Activated naive CD4-positive, alpha-beta T cell treated with anti-CD3 and anti-CD28 coated beads for 36 hours (primary cell): ENCODE results near the gene ATRIP. TPM values are rescaled to one million over a fixed set of nuclear protein-coding genes. Genes with fewer than 3 reads are reported as not detected.
"Not testable (repeated sequence)": the region's sequence is repeated elsewhere in the genome, so short reads cannot be mapped to it uniquely, and the experiment has no call there.

Experiments used
- CTCF ChIA-PET: fragments of 350-600 bp; sonication (Branson Sonifier 250); formaldehyde crosslinking; loops from one replicate; lab custom pipeline; 2021; ENCODE audit warnings: antibody characterized with exemption; lab: Charles Lee
- DNase-seq: peaks from one replicate; pipeline ENCODE4 v3.0.0-alpha.2; 2020
- H3K27ac Mint-ChIP-seq: one replicate; pipeline ENCODE4 v1.8.0; 2021; ENCODE audit warnings: mild to moderate bottlenecking, mixed read lengths
- H3K27me3 Mint-ChIP-seq: one replicate; pipeline ENCODE4 v1.8.0; 2021; ENCODE audit warnings: low read depth, mixed read lengths
- H3K36me3 Mint-ChIP-seq: one replicate; pipeline ENCODE4 v1.8.0; 2021; ENCODE audit warnings: low read depth, mixed read lengths
- H3K4me1 Mint-ChIP-seq: one replicate; pipeline ENCODE4 v1.8.0; 2021; ENCODE audit warnings: low read depth, mixed read lengths
- H3K4me3 Mint-ChIP-seq: one replicate; pipeline ENCODE4 v1.8.0; 2021; ENCODE audit warnings: mild to moderate bottlenecking, moderate library complexity, mixed read lengths
- H3K9me3 Mint-ChIP-seq: one replicate; pipeline ENCODE4 v1.8.0; 2021; ENCODE audit warnings: mixed read lengths
- intact Hi-C: fragments of 100-400 bp; cut with micrococcal nuclease; formaldehyde crosslinking; loops from one replicate; pipeline ENCODE4 v1.15.1; 2023
- total RNA-seq, 2 experiments: library from RNA; stranded (reverse); gene quantifications; one replicate each; pipeline ENCODE4 v1.2.3, GENCODE V29; 2021

Gene ATRIP
- total RNA-seq, 2 experiments from 2014 or later, result 8.9 to 10.0 TPM

GRCh38 chr3:48467473-48468267 lies 21.1 kb downstream of the ATRIP start:
- DNase-seq, result no peak
- no peaks in the 10 kb centered on the region for H3K27me3 Mint-ChIP-seq
- intact Hi-C loops, result no loop called here
- H3K36me3 Mint-ChIP-seq, result peaks cover 42% of the 10 kb centered on the region
- H3K27ac Mint-ChIP-seq, result peak overlapping the region; percentile 94
- CTCF ChIA-PET, result interaction anchor here (0.6 to 1.7 kb wide), 2 partner anchors 41 to 82 kb away, joined by 3 to 4 read pairs; no protein-coding TSS in a partner anchor
- H3K4me3 Mint-ChIP-seq, result peak overlapping the region; percentile 93
- peaks cover 50% of the 10 kb centered on the region for H3K4me1 Mint-ChIP-seq
- H3K9me3 Mint-ChIP-seq, result no peaks in the 10 kb centered on the region

GRCh38 chr3:48468329-48468731 lies 21.8 kb downstream of the ATRIP start:
- CTCF ChIA-PET, result no interaction called here
- Mint-ChIP-seq H3K9me3 (no peaks in the 10 kb centered on the region), H3K4me1 (peaks cover 57% of the 10 kb centered on the region), H3K27me3 (no peaks in the 10 kb centered on the region), H3K27ac (peak overlapping the region; percentile 94), H3K4me3 (peak overlapping the region; percentile 93), H3K36me3 (peaks cover 45% of the 10 kb centered on the region)
- intact Hi-C loops, result no loop called here
- no peak for DNase-seq

GRCh38 chr3:48469046-48469915 lies 22.7 kb downstream of the ATRIP start:
- peak overlapping the region; percentile 39 for H3K4me3 Mint-ChIP-seq
- H3K9me3 Mint-ChIP-seq, result no peaks in the 10 kb centered on the region
- DNase-seq, result no peak
- peak overlapping the region; percentile 97 for H3K27ac Mint-ChIP-seq
- H3K4me1 Mint-ChIP-seq, result peaks cover 60% of the 10 kb centered on the region
- peaks cover 45% of the 10 kb centered on the region for H3K36me3 Mint-ChIP-seq
- CTCF ChIA-PET, result interaction anchor here (1.9 kb wide), 1 partner anchor 33 kb away, joined by 6 read pairs; no protein-coding TSS in a partner anchor
- intact Hi-C loops, result no loop called here
- H3K27me3 Mint-ChIP-seq, result no peaks in the 10 kb centered on the region

- CTCF ChIA-PET, result interaction anchor here (1.7 to 1.9 kb wide), 2 partner anchors 34 to 37 kb away, joined by 5 to 6 read pairs; no protein-coding TSS in a partner anchor
- Mint-ChIP-seq H3K9me3 (no peaks in the 10 kb centered on the region), H3K4me1 (peaks cover 65% of the 10 kb centered on the region), H3K4me3 (peak overlapping the region; percentile 44), H3K27me3 (no peaks in the 10 kb centered on the region), H3K36me3 (peaks cover 43% of the 10 kb centered on the region), H3K27ac (peak overlapping the region; percentile 97)
- DNase-seq, result no peak
- intact Hi-C loops, result loop anchor here (5.0 to 10.0 kb wide), 2 partner anchors 137 to 1765 kb away; partner anchors contain the start of genes GNAI2 and UQCRC1
These were observed 23.7 kb downstream of the ATRIP start for GRCh38 chr3:48470286-48470685.

GRCh38 chr3:48472673-48472922 lies 26.1 kb downstream of the ATRIP start:
- H3K4me1 Mint-ChIP-seq, result peaks cover 55% of the 10 kb centered on the region
- intact Hi-C loops, result loop anchor here (2.0 to 10.0 kb wide), 4 partner anchors 32 to 1762 kb away; partner anchors contain the start of genes CCDC51, GNAI2, SLC26A6 and TMA7
- H3K27ac Mint-ChIP-seq, result peak overlapping the region; percentile 97
- no peaks in the 10 kb centered on the region for H3K9me3 Mint-ChIP-seq
- H3K36me3 Mint-ChIP-seq, result peaks cover 23% of the 10 kb centered on the region
- H3K4me3 Mint-ChIP-seq, result peak overlapping the region; percentile 78
- no peaks in the 10 kb centered on the region for H3K27me3 Mint-ChIP-seq
- CTCF ChIA-PET, result interaction anchor here (1.3 to 4.2 kb wide), 8 partner anchors 13 to 163 kb away, joined by 3 to 28 read pairs (median 8); partner anchors contain the start of genes ATRIP and SLC26A6
- DNase-seq, result no peak

- H3K27ac Mint-ChIP-seq, result peak overlapping the region; percentile 97
- DNase-seq, result peak; percentile 99
- H3K36me3 Mint-ChIP-seq, result peaks cover 18% of the 10 kb centered on the region
- CTCF ChIA-PET, result interaction anchor here (0.5 to 4.2 kb wide), 12 partner anchors 15 to 203 kb away, joined by 3 to 28 read pairs (median 4); partner anchors contain the start of genes ATRIP and SLC26A6
- peak overlapping the region; percentile 78 for H3K4me3 Mint-ChIP-seq
- no peaks in the 10 kb centered on the region for H3K27me3 Mint-ChIP-seq
- H3K9me3 Mint-ChIP-seq, result no peaks in the 10 kb centered on the region
- H3K4me1 Mint-ChIP-seq, result peaks cover 55% of the 10 kb centered on the region
- intact Hi-C loops, result loop anchor here (1.0 to 10.0 kb wide), 8 partner anchors 32 to 1762 kb away; partner anchors contain the start of genes CCDC51, GNAI2, NME6 and SLC26A6
These were observed 26.5 kb downstream of the ATRIP start for GRCh38 chr3:48472923-48473616.

- DNase-seq, result no peak
- no peaks in the 10 kb centered on the region for H3K9me3 Mint-ChIP-seq
- H3K4me1 Mint-ChIP-seq, result peaks cover 55% of the 10 kb centered on the region
- intact Hi-C loops, result loop anchor here (1.0 to 10.0 kb wide), 8 partner anchors 33 to 1761 kb away; partner anchors contain the start of genes CCDC51, GNAI2, NME6 and SLC26A6
- CTCF ChIA-PET, result interaction anchor here (0.6 to 4.2 kb wide), 13 partner anchors 15 to 204 kb away, joined by 3 to 28 read pairs (median 5); partner anchors contain the start of genes ATRIP and SLC26A6
- H3K27me3 Mint-ChIP-seq, result no peaks in the 10 kb centered on the region
- H3K27ac Mint-ChIP-seq, result peak overlapping the region; percentile 97
- H3K4me3 Mint-ChIP-seq, result peak overlapping the region; percentile 78
- H3K36me3 Mint-ChIP-seq, result peaks cover 17% of the 10 kb centered on the region
These were observed 27.0 kb downstream of the ATRIP start for GRCh38 chr3:48473617-48473952.

GRCh38 chr3:48474031-48474430 lies 27.5 kb downstream of the ATRIP start:
- intact Hi-C loops, result loop anchor here (5.0 to 10.0 kb wide), 2 partner anchors 133 to 1761 kb away; partner anchors contain the start of genes GNAI2 and UQCRC1
- not testable (repeated sequence) for DNase-seq, H3K27me3 Mint-ChIP-seq, H3K9me3 Mint-ChIP-seq, H3K4me3 Mint-ChIP-seq
- CTCF ChIA-PET, result interaction anchor here (0.6 to 4.2 kb wide), 12 partner anchors 9 to 242 kb away, joined by 3 to 28 read pairs (median 5); partner anchors contain the start of gene SLC26A6
- H3K27ac Mint-ChIP-seq, result peak overlapping the region; percentile 97
- H3K36me3 Mint-ChIP-seq, result peaks cover 12% of the 10 kb centered on the region
- H3K4me1 Mint-ChIP-seq, result peaks cover 55% of the 10 kb centered on the region

- peak overlapping the region; percentile 77 for H3K27ac Mint-ChIP-seq
- intact Hi-C loops, result loop anchor here (5.0 to 10.0 kb wide), 2 partner anchors 133 to 1760 kb away; partner anchors contain the start of genes GNAI2 and UQCRC1
- H3K36me3 Mint-ChIP-seq, result peaks cover 9% of the 10 kb centered on the region
- CTCF ChIA-PET, result interaction anchor here (0.6 to 4.2 kb wide), 5 partner anchors 8 to 428 kb away, joined by 3 to 28 read pairs (median 5); no protein-coding TSS in a partner anchor
- H3K4me3 Mint-ChIP-seq, result no peak overlapping the region
- H3K27me3 Mint-ChIP-seq, result no peaks in the 10 kb centered on the region
- no peak for DNase-seq
- no peaks in the 10 kb centered on the region for H3K9me3 Mint-ChIP-seq
- peaks cover 54% of the 10 kb centered on the region for H3K4me1 Mint-ChIP-seq
These were observed 28.1 kb downstream of the ATRIP start for GRCh38 chr3:48474619-48475018.

GRCh38 chr3:48475188-48475587 lies 28.7 kb downstream of the ATRIP start:
- peaks cover 53% of the 10 kb centered on the region for H3K4me1 Mint-ChIP-seq
- DNase-seq, result no peak
- no peaks in the 10 kb centered on the region for H3K27me3 Mint-ChIP-seq
- CTCF ChIA-PET, result interaction anchor here (0.6 to 4.2 kb wide), 2 partner anchors 39 to 429 kb away, joined by 3 to 28 read pairs; no protein-coding TSS in a partner anchor
- intact Hi-C loops, result loop anchor here (10.0 kb wide), 1 partner anchor 1760 kb away; the partner anchor contains the start of gene GNAI2
- H3K9me3 Mint-ChIP-seq, result no peaks in the 10 kb centered on the region
- H3K36me3 Mint-ChIP-seq, result peaks cover 6% of the 10 kb centered on the region
- H3K27ac Mint-ChIP-seq, result peak overlapping the region; percentile 60
- no peak overlapping the region for H3K4me3 Mint-ChIP-seq
